ENCODE measurements around the gene PARM1.

Gene PARM1

GRCh38 chr4:74948236-74948635, 15.3 kb downstream of the PARM1 start:
- TF ChIP-seq CREB1 (IDR thresholded peaks at IDR 0.05; ENCODE audit: low read depth) (no peak), FOXM1 (IDR thresholded peaks at IDR 0.05; ENCODE audit: borderline replicate concordance, low read depth) (no peak), CEBPB (IDR thresholded peaks at IDR 0.05) (no peak), MAX (IDR thresholded peaks at IDR 0.05) (no peak), TCF12 (IDR thresholded peaks at IDR 0.05; ENCODE audit: low read depth) (no peak), EP300 (IDR thresholded peaks at IDR 0.05; ENCODE audit: borderline replicate concordance) (no peak), USF1 (IDR thresholded peaks at IDR 0.05) (no peak), EGR1 (IDR thresholded peaks at IDR 0.05) (no peak), REST (IDR thresholded peaks at IDR 0.05; ENCODE audit: low read depth) (no peak), ZBTB7A (IDR thresholded peaks at IDR 0.05; ENCODE audit: low read depth) (no peak), NFIC (IDR thresholded peaks at IDR 0.05) (no peak), TAF1 (IDR thresholded peaks at IDR 0.05; ENCODE audit: low read depth) (no peak), TEAD4 (IDR thresholded peaks at IDR 0.05) (no peak), RAD21 (IDR thresholded peaks at IDR 0.05; ENCODE audit: low read depth) (no peak), YY1 (IDR thresholded peaks at IDR 0.05; ENCODE audit: low read depth) (no peak)

- TF ChIP-seq TAF1 (IDR thresholded peaks at IDR 0.05; ENCODE audit: low read depth) (no peak), CEBPB (IDR thresholded peaks at IDR 0.05) (no peak), NFIC (IDR thresholded peaks at IDR 0.05) (no peak), EP300 (IDR thresholded peaks at IDR 0.05; ENCODE audit: borderline replicate concordance) (no peak), FOXM1 (IDR thresholded peaks at IDR 0.05; ENCODE audit: borderline replicate concordance, low read depth) (no peak), CREB1 (IDR thresholded peaks at IDR 0.05; ENCODE audit: low read depth) (no peak), USF1 (IDR thresholded peaks at IDR 0.05) (no peak)
Measured at GRCh38 chr4:74950200-74950599, 17.3 kb downstream of the PARM1 start.

GRCh38 chr4:74950882-74951281, 18.0 kb downstream of the PARM1 start:
- TF ChIP-seq CEBPB (IDR thresholded peaks at IDR 0.05) (no peak), MAX (IDR thresholded peaks at IDR 0.05) (no peak), TEAD4 (IDR thresholded peaks at IDR 0.05) (no peak), YY1 (IDR thresholded peaks at IDR 0.05; ENCODE audit: low read depth) (no peak), RAD21 (IDR thresholded peaks at IDR 0.05; ENCODE audit: low read depth) (no peak), EP300 (IDR thresholded peaks at IDR 0.05; ENCODE audit: borderline replicate concordance) (no peak), NFIC (IDR thresholded peaks at IDR 0.05) (no peak), CREB1 (IDR thresholded peaks at IDR 0.05; ENCODE audit: low read depth) (no peak), EGR1 (IDR thresholded peaks at IDR 0.05) (no peak), ZBTB7A (IDR thresholded peaks at IDR 0.05; ENCODE audit: low read depth) (no peak), USF1 (IDR thresholded peaks at IDR 0.05) (no peak), TCF12 (IDR thresholded peaks at IDR 0.05; ENCODE audit: low read depth) (no peak)

- no peak for TF ChIP-seq ZBTB7A (IDR thresholded peaks at IDR 0.05; ENCODE audit: low read depth)
- no peak for TF ChIP-seq EP300 (IDR thresholded peaks at IDR 0.05; ENCODE audit: borderline replicate concordance)
- TF ChIP-seq CEBPB (IDR thresholded peaks at IDR 0.05) = no peak
- no peak for TF ChIP-seq USF1 (IDR thresholded peaks at IDR 0.05)
- no peak for TF ChIP-seq TAF1 (IDR thresholded peaks at IDR 0.05; ENCODE audit: low read depth)
- TF ChIP-seq REST (IDR thresholded peaks at IDR 0.05; ENCODE audit: low read depth) = no peak
Measured at GRCh38 chr4:74953647-74954046, 20.7 kb downstream of the PARM1 start.

GRCh38 chr4:74958881-74959280, 26.0 kb downstream of the PARM1 start:
- no peak for TF ChIP-seq FOXM1 (IDR thresholded peaks at IDR 0.05; ENCODE audit: borderline replicate concordance, low read depth)
- TF ChIP-seq MAX (IDR thresholded peaks at IDR 0.05) = no peak
- TF ChIP-seq EP300 (IDR thresholded peaks at IDR 0.05; ENCODE audit: borderline replicate concordance) = no peak
- TF ChIP-seq EGR1 (IDR thresholded peaks at IDR 0.05) = no peak
- no peak for TF ChIP-seq CEBPB (IDR thresholded peaks at IDR 0.05)
- TF ChIP-seq NFIC (IDR thresholded peaks at IDR 0.05) = no peak
- no peak for TF ChIP-seq TEAD4 (IDR thresholded peaks at IDR 0.05)
